DOHH2 (cell line): ENCODE results near the gene PML.

Experiments
- H3F3A ChIP-seq: fragments of 200-600 bp; sonication (generic), shearing (Covaris generic); 2 replicates; pipeline ENCODE4 v1.6.0; 2016; ENCODE audit warnings: antibody characterized with exemption, mild to moderate bottlenecking; ENCODE audit not compliant: control insufficient read depth, insufficient read depth
- H3K27ac ChIP-seq: fragments of 200-600 bp; sonication (generic); 2 replicates; pipeline ENCODE4 v1.5.1; 2014; ENCODE audit warnings: low read depth, mild to moderate bottlenecking, low read length, moderate library complexity
- H3K27me3 ChIP-seq: fragments of 200-600 bp; sonication (generic); 2 replicates; pipeline ENCODE4 v1.6.1; 2014; ENCODE audit warnings: mild to moderate bottlenecking, low read length, mixed read lengths; ENCODE audit not compliant: control insufficient read depth
- H3K36me3 ChIP-seq: fragments of 200-600 bp; sonication (generic); 2 replicates; pipeline ENCODE4 v1.6.1; 2014; ENCODE audit warnings: mild to moderate bottlenecking, low read length, moderate library complexity, mixed read lengths; ENCODE audit not compliant: control insufficient read depth
- H3K4me1 ChIP-seq: fragments of 200-600 bp; sonication (generic); 2 replicates; pipeline ENCODE4 v1.6.1; 2014; ENCODE audit warnings: mild to moderate bottlenecking, low read length, mixed read lengths; ENCODE audit not compliant: control insufficient read depth
- H3K4me2 ChIP-seq: fragments of 200-600 bp; sonication (generic); 2 replicates; pipeline ENCODE4 v1.6.0; 2014; ENCODE audit warnings: mild to moderate bottlenecking, low read length, moderate library complexity
- H3K4me3 ChIP-seq: fragments of 200-600 bp; sonication (generic); 2 replicates; pipeline ENCODE4 v1.5.1; 2014; ENCODE audit warnings: mild to moderate bottlenecking, low read length, mixed read lengths
- H3K79me2 ChIP-seq: fragments of 200-600 bp; sonication (generic); 2 replicates; pipeline ENCODE4 v1.6.1; 2014; ENCODE audit warnings: mild to moderate bottlenecking, low read length, mixed read lengths; ENCODE audit not compliant: control insufficient read depth
- H3K9me2 ChIP-seq: fragments of 200-600 bp; sonication (generic); replicated peaks from 2 replicates; pipeline ENCODE4 v1.6.1; 2014; ENCODE audit warnings: mild to moderate bottlenecking, low read length, mixed read lengths; ENCODE audit not compliant: control insufficient read depth
- H3K9me3 ChIP-seq: fragments of 200-600 bp; sonication (generic); 2 replicates; pipeline ENCODE4 v1.6.1; 2014; ENCODE audit warnings: antibody characterized with exemption, low read length, mixed read lengths; ENCODE audit not compliant: control insufficient read depth, insufficient read depth
- H4K20me1 ChIP-seq: fragments of 200-600 bp; sonication (generic); 2 replicates; pipeline ENCODE4 v1.6.0; 2014; ENCODE audit warnings: low read depth, mild to moderate bottlenecking, antibody characterized with exemption, low read length, moderate library complexity; ENCODE audit not compliant: control insufficient read depth, insufficient read depth
- EZH2phosphoT487 ChIP-seq: fragments of 200-600 bp; sonication (generic); IDR thresholded peaks from 2 replicates; pipeline ENCODE4 v1.6.1; 2017; ENCODE audit warnings: borderline replicate concordance, mild to moderate bottlenecking, antibody characterized with exemption, low read length, moderate library complexity, mixed read lengths
- TF ChIP-seq, protein P1 (sequence below): fragments of 200-600 bp; sonication (generic); IDR thresholded peaks from one replicate; pipeline ENCODE4 v1.5.1; 2014; ENCODE audit warnings: antibody characterized with exemption, mild to moderate bottlenecking, low read depth, low read length; ENCODE audit not compliant: poor library complexity, severe bottlenecking

Gene PML

DNA sequence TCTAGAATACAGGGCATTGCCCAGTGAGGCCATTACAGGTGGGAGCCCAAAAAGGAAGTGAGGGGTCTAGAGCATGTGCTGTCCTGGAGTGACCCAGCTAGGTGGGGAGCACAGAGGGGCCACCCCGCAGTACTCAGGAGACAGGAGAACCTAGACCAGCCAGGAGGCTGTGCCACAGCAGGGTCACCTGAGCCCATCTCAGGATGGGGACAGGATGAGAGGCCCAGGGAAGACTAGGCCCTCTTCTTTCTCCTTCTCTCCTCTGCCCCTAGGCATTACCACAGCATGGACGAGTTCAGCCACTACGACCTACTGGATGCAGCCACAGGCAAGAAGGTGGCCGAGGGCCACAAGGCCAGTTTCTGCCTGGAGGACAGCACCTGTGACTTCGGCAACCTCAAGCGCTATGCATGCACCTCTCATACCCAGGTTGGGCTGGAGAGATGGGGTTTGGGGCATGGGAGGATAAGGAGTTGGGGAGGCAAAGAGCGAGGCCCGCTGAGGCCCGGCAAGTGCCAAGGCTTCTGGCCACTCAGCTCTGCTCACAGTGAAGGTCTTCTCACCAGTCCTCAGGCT, 47.6 kb upstream of the PML start:
- Histone ChIP-seq H3K79me2 (no peaks in the 10 kb centered on the region), H3K4me1 (peaks cover 4% of the 10 kb centered on the region; the same call in 1 of the 2 replicates)

DNA sequence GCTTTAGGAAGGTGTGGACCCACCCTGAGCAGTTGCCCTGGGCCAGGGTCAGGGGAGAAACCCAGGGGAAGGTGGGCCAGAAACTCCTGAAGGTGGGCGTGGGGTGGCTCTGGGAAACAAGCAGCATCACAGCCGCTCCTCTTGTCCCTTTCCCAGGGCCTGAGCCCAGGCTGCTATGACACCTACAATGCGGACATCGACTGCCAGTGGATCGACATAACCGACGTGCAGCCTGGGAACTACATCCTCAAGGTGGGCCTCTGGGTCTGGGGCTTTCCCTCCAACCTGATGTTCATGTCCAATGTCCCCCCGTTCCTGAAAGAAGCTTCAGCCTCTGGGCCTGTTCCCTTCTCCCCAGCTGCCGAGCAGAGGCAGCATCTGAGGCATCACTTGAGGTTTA, 46.9 kb upstream of the PML start:
- Histone ChIP-seq H3K27me3 (no peaks in the 10 kb centered on the region), H3K9me2 (no peaks in the 10 kb centered on the region), H3K79me2 (no peaks in the 10 kb centered on the region), H4K20me1 (no peaks in the 10 kb centered on the region), H3K4me1 (peaks cover 4% of the 10 kb centered on the region; the same call in 1 of the 2 replicates), H3K36me3 (no peaks in the 10 kb centered on the region), H3K9me3 (no peaks in the 10 kb centered on the region), H3K4me2 (no peak overlapping the region), H3K4me3 (no peak overlapping the region), H3F3A (no peaks in the 10 kb centered on the region), H3K27ac (no peak overlapping the region)
- TF ChIP-seq EZH2phosphoT487 = no peak
- TF ChIP-seq, protein P1, sequence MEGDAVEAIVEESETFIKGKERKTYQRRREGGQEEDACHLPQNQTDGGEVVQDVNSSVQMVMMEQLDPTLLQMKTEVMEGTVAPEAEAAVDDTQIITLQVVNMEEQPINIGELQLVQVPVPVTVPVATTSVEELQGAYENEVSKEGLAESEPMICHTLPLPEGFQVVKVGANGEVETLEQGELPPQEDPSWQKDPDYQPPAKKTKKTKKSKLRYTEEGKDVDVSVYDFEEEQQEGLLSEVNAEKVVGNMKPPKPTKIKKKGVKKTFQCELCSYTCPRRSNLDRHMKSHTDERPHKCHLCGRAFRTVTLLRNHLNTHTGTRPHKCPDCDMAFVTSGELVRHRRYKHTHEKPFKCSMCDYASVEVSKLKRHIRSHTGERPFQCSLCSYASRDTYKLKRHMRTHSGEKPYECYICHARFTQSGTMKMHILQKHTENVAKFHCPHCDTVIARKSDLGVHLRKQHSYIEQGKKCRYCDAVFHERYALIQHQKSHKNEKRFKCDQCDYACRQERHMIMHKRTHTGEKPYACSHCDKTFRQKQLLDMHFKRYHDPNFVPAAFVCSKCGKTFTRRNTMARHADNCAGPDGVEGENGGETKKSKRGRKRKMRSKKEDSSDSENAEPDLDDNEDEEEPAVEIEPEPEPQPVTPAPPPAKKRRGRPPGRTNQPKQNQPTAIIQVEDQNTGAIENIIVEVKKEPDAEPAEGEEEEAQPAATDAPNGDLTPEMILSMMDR = no peak

More for the DNA sequence above, 47.6 kb upstream of the PML start:
- no peaks in the 10 kb centered on the region for H3F3A ChIP-seq
- TF ChIP-seq, protein P1 = no peak
- TF ChIP-seq EZH2phosphoT487 = no peak
- no peak overlapping the region for H3K27ac ChIP-seq
- no peak overlapping the region for H3K4me3 ChIP-seq
- H4K20me1 ChIP-seq = no peaks in the 10 kb centered on the region
- H3K36me3 ChIP-seq = no peaks in the 10 kb centered on the region
- H3K4me2 ChIP-seq = no peak overlapping the region
- no peaks in the 10 kb centered on the region for H3K27me3 ChIP-seq
- H3K9me3 ChIP-seq = no peaks in the 10 kb centered on the region
- H3K9me2 ChIP-seq = no peaks in the 10 kb centered on the region

DNA sequence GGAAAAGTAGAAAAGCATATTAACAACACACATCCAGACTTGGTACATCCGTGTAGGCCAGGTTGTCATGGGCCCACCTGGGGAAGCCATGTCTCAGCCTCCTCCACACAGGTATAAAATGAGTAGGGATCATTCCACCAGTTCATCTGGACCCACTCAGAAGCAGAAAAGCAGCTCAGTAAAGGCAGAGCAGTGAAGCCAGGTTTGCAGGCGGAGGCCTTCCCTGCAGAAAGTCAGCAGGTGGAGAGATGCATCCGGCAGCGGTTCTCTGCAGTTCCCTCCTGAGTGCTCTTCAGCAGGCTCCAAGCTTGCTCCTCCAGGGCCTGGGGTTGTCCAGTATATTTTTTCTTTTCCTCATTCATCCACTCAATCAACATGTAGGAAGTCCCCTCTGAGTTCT, 46.1 kb upstream of the PML start:
- no peak for TF ChIP-seq EZH2phosphoT487
- TF ChIP-seq, protein P1 = no peak
- H3K27ac ChIP-seq = no peak overlapping the region

More for the DNA sequence above, 46.1 kb upstream of the PML start:
- H3F3A ChIP-seq = no peaks in the 10 kb centered on the region
- H3K27me3 ChIP-seq = no peaks in the 10 kb centered on the region
- H3K79me2 ChIP-seq = no peaks in the 10 kb centered on the region
- no peaks in the 10 kb centered on the region for H3K9me3 ChIP-seq
- no peak overlapping the region for H3K4me2 ChIP-seq
- H4K20me1 ChIP-seq = no peaks in the 10 kb centered on the region
- peaks cover 4% of the 10 kb centered on the region; the same call in 1 of the 2 replicates for H3K4me1 ChIP-seq
- H3K9me2 ChIP-seq = no peaks in the 10 kb centered on the region
- no peaks in the 10 kb centered on the region for H3K36me3 ChIP-seq
- H3K4me3 ChIP-seq = no peak overlapping the region
